ENCODE results near the gene RAD51B.

GRCh38 chr14:68592948-68593556, 773.5 kb downstream of the RAD51B start:
- TF ChIP-seq TAF1 (IDR thresholded peaks at IDR 0.05; ENCODE audit: borderline replicate concordance, low read depth, low read length) (no peak), POLR2AphosphoS5 (IDR thresholded peaks at IDR 0.05; ENCODE audit: low read depth, low read length) (no peak), POLR2A (IDR thresholded peaks at IDR 0.05; ENCODE audit: low read depth, low read length) (no peak)

Data from GM12892 (cell line).